GM19467 (cell line): ENCODE results near the gene LARP7.
A peak's percentile ranks its signal among the peaks of the same experiment; 100 is the strongest.
"Not testable (repeated sequence)": the region's sequence is repeated elsewhere in the genome, so short reads cannot be mapped to it uniquely, and the experiment has no call there.

Source experiments
- ATAC-seq: cut with Tn5 transposase; IDR thresholded peaks from one replicate; pipeline ENCODE4 v1.9.1; 2021; ENCODE audit warnings: mild to moderate bottlenecking, moderate library complexity; ENCODE audit not compliant: unreplicated experiment

LARP7 gene

DNA sequence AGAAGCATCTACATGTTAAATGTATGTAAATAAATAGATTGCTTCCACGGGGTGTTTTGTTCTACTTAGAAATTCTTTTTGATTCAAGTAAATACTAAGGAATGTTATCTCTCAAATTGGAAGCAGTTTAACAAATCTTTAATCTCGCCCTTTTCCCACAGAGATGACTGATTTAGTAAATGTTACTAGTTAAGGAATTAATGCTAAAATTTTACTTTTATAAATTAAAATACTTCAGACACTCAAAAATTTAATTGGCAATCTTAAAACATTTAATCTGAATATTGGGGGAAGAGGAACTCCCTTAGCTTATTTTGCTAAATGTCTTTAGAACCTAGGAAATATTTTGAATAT lies 12.1 kb downstream of the LARP7 start:
- ATAC-seq, result no peak

DNA sequence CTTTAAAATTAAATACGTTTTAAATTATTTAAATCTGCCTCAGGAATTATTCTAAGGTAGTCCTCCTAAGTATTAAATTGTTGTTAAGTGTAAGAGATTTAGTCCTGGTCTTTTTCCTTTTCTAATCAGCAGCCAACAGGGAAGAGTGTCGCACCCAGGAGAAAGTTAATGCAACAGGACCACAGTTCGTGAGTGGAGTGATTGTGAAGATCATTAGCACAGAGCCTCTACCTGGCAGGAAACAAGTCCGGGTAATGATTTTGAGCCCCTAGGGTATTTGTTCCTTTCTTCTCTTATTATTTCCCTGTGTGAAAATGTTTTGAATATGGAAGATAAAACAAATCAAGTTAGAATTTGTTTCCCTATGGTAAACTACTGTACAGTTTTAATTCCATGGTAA lies 13.4 kb downstream of the LARP7 start:
- no peak for ATAC-seq

DNA sequence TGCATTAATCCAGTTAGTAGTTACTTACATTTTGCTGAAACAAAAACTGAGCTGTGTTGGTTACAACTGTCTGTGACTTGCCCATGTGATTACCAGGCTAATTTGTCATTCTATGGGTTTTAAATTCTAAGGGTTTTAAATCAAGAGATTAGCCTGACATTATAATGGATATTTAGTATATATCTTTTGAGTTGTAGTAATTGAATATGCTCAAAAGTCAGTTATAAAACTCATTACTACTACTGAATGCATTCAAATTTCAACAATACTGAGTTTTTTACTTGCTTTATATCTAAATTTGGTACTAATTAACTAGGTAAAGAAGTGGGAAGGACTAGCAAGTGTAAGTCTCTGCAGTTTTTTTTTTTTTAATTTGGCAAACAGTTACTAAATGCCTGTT lies 14.7 kb downstream of the LARP7 start:
- no peak for ATAC-seq

DNA sequence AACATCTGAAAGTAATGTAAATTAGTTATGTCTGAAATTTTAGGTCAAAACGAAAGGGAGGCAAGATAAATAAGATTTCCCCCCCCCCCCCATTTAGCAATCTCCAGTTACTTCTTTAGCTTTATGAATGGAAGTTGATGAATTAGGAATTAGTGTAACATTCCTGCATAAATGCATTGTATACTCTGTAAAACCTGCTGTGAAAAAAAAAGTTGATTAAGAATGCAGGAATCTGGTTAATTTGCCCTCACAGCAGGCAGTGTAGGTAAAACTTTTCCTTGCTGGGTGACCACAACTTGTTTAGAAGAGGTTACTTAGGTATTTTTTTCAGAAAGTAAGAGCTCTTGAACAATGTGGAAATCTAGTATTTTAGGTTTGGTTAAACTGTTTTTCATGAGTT lies 15.3 kb downstream of the LARP7 start:
- no peak for ATAC-seq

DNA sequence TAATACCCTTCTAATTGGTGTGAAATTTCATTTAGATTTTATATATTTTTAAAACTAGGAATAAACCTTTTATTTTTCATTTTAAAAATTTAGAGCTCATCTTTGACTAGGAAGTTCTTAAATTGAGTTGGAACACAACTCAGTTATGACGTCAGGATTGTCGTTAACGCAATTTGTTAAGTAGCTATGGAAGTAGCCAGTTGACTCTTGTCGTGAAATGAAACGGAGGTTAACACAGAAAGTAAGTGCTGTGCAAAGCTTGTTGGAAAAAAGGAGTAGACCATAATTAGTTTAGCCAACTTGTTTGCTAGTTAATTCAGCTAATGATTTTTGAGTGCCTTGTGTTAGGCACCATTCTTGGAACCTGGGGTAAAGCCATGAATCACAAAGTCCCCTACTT lies 18.3 kb downstream of the LARP7 start:
- no peak for ATAC-seq

DNA sequence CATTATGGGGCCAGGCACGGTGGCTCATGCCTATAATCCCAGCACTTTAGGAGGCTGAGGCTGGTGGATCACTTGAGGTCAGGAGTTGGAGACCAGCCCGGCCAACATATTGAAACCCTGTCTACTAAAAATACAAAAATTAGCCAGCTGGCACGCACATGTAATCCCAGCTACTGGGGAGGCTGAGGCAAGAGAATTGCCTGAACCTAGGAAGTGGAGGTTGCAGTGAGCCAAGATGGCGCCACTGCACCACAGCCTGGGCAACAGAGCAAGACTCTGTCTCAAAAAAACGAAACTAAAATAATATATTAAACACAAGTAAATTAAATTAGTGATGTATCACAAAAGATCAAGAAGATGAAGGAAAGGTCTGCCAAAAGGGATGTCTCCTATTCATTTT lies 19.2 kb downstream of the LARP7 start:
- not testable (repeated sequence) for ATAC-seq

DNA sequence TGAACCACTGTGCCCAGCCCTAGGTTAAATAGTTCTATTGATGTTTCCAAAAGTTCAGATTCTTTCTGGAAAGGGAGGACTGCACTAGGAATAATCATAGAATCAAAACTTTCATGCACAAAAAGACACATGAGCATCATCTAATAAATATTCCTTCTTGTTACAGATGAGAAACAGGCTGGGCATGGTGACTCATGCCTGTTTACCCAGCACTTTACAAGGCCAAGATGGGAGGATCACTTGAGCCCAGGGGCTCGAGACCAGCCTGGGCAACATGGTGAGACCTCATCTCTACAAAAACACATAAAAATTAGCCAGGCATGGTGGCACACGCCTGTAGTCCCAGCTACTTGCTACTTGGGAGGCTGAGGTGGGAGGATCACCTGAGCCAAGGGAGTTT lies 27.7 kb downstream of the LARP7 start:
- ATAC-seq, result no peak

DNA sequence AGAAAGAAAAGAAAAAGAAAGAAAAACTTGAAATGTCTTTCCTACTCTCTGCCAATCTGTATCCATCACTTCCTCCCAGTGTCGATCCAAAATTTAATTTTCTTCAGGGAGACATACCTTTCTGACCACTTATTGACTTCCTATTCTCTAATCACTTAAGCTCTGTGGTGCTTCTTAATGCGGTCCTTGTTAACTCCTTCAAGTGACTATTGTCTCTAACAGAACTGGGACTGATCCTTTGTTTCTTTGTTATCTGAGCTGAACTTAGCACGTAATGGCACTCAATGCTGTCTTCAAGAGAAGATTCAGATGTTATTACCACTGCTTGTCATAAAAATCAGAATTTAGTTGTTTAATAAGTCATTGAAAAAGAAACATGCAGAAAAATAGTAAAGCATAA lies 31.2 kb downstream of the LARP7 start:
- ATAC-seq, result no peak

DNA sequence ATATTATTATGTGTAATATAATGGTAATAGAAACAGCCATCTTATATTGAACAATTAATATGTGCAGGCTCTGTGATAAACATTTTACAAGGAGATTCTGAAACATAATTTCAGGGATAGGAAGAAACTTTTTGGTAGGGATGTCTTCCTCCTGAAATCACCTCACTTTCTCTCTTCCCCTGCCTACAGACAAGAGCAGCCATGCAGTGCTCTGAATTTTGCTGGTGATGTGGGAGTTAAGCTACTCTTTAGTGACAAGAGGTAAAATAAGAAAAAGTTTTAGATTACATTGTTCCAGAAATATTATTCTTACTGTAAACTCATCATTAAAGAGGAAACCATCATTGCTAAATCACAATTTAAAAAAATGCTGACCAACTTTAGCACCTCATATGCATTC lies 36.1 kb downstream of the LARP7 start:
- ATAC-seq, result no peak

DNA sequence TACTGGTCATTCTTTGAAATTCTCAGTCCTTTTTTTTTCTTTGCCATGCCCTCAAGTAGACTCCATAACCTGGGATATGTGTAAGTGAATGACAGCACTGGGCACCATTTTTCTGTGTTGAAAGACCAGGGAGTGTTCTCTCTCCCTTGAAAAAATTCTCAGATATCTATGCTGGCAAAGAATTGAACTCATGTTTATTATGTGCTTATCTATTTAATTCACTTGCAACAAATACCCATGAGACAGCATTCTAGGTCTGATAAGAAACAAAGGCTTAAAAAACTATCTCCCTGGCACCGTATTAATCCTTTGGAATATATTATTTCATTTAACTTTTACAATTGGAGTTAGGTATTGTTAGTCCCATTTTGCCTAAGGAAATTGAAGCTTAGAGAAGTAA lies 36.7 kb downstream of the LARP7 start:
- ATAC-seq, result no peak

DNA sequence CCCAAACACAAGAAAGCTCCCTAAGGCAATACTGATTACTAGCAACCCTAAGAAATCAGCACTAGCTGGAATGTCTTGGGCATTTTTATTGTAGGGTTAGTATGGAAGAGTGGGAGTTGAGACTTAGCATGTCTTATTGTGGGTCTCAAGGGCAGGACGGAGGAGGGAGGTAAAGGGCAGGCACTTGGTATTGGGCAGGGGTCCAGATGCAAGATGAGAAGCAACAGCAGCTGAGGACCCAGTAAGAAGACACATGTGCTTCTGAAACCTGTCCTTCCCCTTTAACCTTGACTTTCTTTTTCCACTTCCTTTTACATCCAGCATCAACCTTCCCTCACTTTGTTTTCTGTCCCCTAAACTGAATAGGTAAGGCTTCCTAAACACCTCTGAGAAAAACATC lies 37.4 kb downstream of the LARP7 start:
- no peak for ATAC-seq

DNA sequence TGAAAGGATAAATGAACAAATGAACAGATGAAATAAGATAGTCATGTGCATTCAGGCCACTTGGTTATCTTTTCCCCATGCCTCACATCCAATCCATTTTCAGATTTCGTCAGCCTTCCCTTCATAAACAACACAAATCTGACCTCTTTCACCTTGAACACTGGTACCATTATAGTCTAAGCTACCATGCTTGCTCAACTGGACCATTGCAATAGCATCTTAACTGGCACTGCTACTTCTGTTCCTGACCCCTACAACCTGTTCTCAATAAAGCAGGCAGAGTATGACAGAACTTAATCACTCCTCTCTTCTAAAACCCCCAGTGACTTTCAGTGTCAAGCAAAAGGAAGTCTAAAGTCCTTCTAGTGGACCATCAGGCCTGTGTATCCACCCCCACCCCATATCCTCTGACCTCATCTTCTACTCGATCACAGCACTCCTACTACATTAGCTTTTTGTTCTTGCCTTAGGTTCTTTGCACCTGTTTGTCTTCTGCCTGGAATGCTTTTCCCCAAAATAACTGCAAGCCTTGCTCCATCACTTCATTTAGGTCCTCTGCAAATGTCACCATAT lies 40.7 kb downstream of the LARP7 start:
- ATAC-seq, result no peak

DNA sequence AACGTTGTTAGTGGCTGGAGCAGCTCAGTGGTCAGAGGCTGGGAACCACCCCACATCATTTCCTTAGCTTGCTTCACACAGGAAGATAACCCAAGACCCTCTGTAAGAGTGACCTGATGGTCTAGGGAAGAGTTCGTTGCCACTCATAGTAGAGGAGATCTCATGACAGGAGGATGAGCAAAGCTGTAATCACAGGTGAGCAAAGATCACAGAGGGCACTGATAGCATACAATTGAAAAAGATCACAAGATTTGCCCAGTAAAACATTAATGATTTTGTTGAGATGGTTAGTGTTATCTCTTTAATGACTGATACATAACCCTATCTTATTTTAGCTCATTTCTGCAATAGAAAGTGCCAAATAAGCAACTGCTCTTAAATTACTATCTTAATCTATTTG lies 44.1 kb downstream of the LARP7 start:
- ATAC-seq, result no peak

DNA sequence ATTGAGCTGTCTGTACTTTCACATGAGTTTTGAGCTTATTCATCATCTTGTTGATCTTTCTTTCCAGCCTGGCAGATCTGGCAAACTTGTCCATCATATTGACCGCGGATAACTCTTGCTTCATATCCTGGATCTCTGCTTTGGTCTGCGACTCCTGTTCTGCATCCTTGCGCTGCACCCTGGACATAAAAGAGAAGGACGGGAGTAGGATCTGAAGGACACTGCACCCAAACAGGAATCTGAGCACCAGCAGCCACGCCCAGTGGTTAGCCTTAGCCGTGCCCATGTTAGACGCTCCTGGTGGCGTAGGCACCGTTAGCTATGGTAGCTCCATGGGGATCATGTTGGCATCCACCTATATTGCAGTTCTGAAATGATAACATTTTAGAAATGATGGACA lies 56.6 kb downstream of the LARP7 start:
- no peak for ATAC-seq

DNA sequence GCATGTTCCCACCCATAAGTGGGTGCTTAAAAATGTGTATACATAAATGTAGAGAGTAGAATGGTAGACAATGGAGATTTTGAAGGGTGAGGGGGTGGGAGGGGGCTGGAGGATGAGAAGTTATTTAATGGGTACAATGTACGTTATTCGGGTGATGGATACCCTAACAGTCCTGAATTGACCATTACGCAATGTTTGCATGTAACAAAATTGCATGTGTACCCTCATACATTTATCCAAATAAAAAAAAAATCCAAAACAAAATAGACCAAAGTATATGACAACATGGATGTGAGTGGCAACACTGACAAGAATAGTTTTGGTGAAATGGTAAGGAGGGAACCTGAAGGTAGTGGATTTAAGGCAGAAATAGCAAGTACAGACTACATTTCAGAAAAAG lies 63.7 kb downstream of the LARP7 start:
- no peak for ATAC-seq

DNA sequence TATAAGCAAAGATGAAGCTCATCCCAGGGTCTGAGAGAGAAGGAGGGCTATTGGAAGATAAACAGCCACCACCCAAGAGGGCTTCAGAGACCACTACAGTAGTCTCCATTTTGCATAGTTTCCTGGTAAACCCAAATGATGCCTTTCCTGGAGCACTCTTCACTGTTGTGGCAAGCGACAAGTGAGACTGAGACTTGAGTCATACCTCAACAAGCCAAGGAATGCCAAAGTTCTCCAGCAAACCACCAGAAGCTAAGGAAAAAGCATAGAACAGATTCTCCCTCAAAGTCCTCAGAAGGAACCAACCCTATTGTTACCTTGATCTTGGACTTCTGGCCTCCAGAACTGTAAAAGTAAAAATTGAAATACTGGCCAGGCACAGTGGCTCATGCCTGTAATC lies 65.9 kb downstream of the LARP7 start:
- ATAC-seq, result no peak

DNA sequence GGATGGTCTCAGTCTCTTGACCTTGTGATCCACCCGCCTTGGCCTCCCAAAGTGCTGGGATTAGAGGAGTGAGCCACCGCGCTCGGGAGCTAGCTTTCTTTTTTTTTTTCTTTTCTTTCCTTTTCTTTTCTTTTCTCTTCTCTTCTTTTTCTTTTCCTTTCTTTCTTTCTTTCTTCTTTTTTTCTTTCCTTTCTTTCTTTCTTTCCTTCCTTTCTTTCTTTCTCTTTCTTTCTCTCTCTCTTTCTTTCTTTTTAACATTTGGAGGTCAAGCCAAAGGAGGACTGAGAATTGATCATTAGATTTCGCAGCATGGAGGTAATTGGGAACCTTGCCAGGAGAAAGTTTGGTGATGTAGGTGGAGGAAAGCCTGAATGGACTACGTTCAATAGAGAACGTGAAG lies 67.4 kb downstream of the LARP7 start:
- no peak for ATAC-seq

DNA sequence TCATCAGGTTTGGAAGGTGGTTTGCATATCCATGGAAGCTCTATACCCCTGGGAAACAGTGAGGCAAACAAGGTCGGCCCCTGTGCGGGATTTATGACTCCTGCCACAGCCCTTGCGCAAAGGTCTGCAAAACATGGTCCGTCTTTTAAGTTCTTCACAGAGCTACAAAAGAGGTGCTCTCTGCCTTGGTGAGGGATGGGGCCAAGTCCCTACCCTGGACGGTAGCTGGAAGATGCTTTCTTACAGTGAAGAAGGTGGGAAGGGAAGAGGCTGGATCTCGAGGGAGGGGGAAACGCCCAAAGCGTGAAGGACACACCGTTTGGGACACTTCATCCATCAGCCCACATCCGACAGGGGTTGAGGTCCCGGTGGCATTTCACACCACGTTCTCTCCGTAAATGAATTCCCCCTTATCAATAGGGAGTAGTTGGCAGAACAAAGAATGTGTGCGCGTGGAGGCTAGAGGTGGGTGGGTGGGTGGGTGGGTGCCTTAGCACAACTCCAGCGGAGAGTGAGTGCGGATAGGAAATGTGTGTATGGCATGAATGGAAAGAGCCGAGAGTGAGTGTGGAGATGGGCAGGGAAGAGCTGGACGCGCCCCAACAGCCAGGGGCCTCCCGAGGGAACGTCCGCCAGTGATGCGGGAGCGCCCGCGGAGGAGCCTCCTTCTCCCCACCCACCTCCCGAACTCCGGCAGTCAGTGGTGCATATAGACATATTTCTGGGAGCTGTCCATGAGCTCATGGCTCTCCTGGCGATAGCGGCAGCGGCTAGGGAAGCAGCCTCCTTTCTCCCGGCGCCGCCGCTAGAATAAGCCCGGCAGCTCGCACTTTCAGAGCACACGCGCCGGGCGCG lies 68.3 kb downstream of the LARP7 start:
- ATAC-seq, result peak; percentile 10

DNA sequence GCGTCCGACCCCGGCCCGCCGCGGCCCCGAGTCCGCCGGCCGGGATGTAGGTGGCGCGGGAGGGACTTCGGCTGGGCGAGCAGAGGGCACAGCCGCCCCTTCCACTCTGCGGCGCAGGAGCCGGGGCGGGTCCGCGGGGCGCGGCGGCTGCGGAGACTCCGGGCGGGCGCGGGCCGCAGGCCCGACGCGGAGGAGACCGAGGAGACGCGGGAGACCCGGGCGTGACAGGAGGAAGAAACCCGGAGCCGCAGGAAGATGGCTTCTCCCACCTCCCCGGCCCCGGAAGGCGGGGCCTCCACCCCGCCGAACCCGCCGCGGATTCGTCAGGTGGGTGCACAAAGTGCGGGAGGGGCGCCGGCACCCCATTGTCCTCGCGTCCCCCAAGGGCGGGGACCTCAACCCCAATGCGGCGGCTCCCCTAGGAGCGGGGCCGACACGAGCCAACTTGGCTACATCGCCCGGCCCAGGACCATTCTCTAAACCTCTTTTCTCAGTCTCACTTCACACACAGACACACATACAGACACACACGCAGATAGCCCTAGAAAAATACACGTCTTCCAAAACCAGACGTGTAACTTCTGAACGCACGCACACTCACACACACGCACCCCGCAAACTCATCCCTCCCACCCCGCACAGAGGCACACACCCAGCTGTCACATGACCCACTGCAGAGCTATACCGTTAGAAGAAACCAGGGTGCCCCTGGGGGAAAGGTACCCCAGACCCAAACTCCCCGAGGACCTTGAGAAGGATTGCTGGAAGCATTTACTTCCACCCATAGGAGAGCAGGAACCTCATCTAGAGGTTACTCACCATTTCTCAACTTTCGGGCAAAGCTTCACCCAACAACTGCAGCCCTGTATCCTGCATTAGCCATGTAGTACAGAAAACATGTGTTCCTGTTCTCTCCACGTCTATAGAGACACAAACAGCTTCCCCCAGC lies 69.2 kb downstream of the LARP7 start:
- peak; percentile 46 for ATAC-seq

DNA sequence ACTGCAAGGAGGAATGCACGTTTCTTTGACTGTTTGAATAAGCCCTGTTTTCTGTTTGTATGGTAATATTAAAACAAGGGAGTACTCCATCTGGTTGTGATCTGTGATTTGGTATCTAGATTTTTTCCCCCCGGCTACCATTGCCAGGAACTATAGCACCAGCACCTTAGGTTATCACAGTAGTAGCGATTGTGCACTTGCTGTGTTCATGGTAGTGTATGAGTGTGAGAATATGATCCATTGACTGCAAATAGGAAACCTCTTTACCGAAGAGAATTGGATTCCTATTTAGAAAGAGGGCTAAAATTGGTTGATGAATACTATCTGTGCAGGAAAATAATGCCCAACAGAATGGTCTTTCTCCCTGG lies 69.9 kb downstream of the LARP7 start:
- ATAC-seq, result no peak
